ENCODE measurements around the gene NIPAL1.

Gene NIPAL1

GRCh38 chr4:48028696-48029095 is 12.1 kb downstream of the NIPAL1 start:
- DNase-seq: no peak

- no peak for DNase-seq
Observed at GRCh38 chr4:48030470-48030869, 13.9 kb downstream of the NIPAL1 start.

- peak; percentile 76 for DNase-seq
Observed at GRCh38 chr4:48031802-48032525, 15.4 kb downstream of the NIPAL1 start.

- peak; percentile 6 for DNase-seq
Observed at GRCh38 chr4:48032721-48033120, 16.1 kb downstream of the NIPAL1 start.

- no peak for DNase-seq
Observed at GRCh38 chr4:48033412-48033811, 16.8 kb downstream of the NIPAL1 start.

GRCh38 chr4:48033825-48034413 is 17.3 kb downstream of the NIPAL1 start:
- no peak for DNase-seq

- DNase-seq: no peak
Observed at GRCh38 chr4:48035952-48036351, 19.4 kb downstream of the NIPAL1 start.

- DNase-seq: no peak
Observed at GRCh38 chr4:48037117-48037462, 20.5 kb downstream of the NIPAL1 start.

GRCh38 chr4:48038666-48039065 is 22.1 kb downstream of the NIPAL1 start:
- DNase-seq: no peak

- no peak for DNase-seq
Observed at GRCh38 chr4:48039561-48039960, 23.0 kb downstream of the NIPAL1 start.

- DNase-seq: no peak
Observed at GRCh38 chr4:48041535-48042137, 25.1 kb downstream of the NIPAL1 start.

GRCh38 chr4:48042979-48043461 is 26.4 kb downstream of the NIPAL1 start:
- no peak for DNase-seq

- no peak for DNase-seq
Observed at GRCh38 chr4:48043504-48043903, 26.9 kb downstream of the NIPAL1 start.

- DNase-seq: no peak
Observed at GRCh38 chr4:48044298-48044697, 27.7 kb downstream of the NIPAL1 start.

- DNase-seq: no peak
Observed at GRCh38 chr4:48046059-48046458, 29.5 kb downstream of the NIPAL1 start.

GRCh38 chr4:48047421-48047844 is 30.9 kb downstream of the NIPAL1 start:
- peak; percentile 28 for DNase-seq

GRCh38 chr4:48047896-48048295 is 31.3 kb downstream of the NIPAL1 start:
- peak; percentile 16 for DNase-seq

- no peak for DNase-seq
Observed at GRCh38 chr4:48049483-48049882, 32.9 kb downstream of the NIPAL1 start.

GRCh38 chr4:48051078-48051477 is 34.5 kb downstream of the NIPAL1 start:
- peak; percentile 15 for DNase-seq

GRCh38 chr4:48058617-48059530 is 42.3 kb downstream of the NIPAL1 start:
- DNase-seq: no peak

GRCh38 chr4:48064349-48064748 is 47.8 kb downstream of the NIPAL1 start:
- no peak for DNase-seq

GRCh38 chr4:48065587-48066052 is 49.0 kb downstream of the NIPAL1 start:
- DNase-seq: no peak

- no peak for DNase-seq
Observed at GRCh38 chr4:48067536-48067935, 51.0 kb downstream of the NIPAL1 start.

All from NCI-H226 (cell line).